ENCODE data around the gene EML2.
A peak's percentile ranks its signal among the peaks of the same experiment; 100 is the strongest.

Gene EML2

DNA sequence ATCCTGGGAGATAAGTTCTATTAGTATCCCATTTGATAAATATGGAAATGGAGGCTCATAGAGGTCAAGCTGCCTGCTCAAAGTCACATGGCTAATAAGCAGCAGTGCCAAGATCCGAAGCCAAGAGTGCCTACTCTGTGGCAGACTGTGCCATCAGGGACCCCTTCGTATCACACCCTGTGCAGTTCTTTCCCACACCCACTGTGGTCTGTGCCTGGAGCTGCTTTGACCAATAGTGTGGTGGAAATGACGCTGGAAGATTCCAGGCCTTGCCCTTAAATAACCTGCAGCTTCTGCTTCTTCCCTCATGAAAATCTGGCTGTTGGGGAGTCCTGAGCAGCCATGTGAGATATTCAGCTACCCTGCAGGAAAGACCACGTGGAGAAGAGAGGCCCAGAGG, 64.7 kb downstream of the EML2 start:
- TF ChIP-seq CTCF (IDR thresholded peaks at IDR 0.05; ENCODE audit: insufficient read depth, missing control alignments) = no peak
- FAIRE-seq (no peak), DNase-seq (ENCODE audit: insufficient read length, low spot score) (no peak)

- no peak for DNase-seq (ENCODE audit: insufficient read length, low spot score)
- no peak for TF ChIP-seq CTCF (IDR thresholded peaks at IDR 0.05; ENCODE audit: insufficient read depth, missing control alignments)
- FAIRE-seq = no peak
Measured at GRCh38 chr19:45571457-45572220, 67.6 kb downstream of the EML2 start.

DNA sequence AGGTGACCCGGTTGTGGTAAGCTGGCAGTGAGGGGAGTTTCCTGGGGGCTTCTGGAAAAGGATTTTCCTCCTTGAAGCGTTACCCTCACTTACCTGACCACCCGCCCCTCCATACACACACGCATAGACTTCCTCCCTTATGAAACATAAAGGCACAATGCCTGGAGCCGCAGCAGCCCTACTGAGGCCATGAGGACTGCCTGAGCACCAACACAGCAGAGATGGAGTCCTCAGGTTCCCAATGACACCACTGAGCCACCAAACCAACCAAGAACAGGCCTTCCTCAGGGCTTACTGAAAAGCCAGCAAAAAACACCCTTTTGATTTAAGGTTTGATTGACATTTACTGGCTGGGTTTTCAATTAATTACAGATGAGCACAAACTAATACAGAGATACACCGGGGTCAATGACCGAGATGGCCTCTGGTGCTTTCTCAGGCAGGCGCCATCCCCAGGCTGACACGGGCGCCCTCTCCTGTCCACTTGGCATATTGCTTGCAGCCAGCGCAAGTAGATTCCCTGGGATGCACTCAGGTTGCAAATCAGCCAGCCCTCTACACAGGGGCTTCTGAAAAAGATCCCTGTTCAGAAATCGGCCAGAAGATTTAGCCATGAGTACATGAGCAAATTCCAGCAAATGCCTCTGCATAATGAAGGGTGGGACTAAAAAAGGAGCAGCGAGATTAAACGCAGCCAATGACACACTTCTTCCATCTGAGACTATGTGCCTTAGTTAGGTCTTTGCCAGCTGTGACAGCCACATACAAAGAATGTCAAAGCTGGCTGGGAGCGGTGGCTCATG, 69.4 kb downstream of the EML2 start:
- DNase-seq (ENCODE audit: insufficient read length, low spot score) = peak; percentile 37
- FAIRE-seq = no peak
- peak; percentile 57 for TF ChIP-seq CTCF (IDR thresholded peaks at IDR 0.05; ENCODE audit: insufficient read depth, missing control alignments)

DNA sequence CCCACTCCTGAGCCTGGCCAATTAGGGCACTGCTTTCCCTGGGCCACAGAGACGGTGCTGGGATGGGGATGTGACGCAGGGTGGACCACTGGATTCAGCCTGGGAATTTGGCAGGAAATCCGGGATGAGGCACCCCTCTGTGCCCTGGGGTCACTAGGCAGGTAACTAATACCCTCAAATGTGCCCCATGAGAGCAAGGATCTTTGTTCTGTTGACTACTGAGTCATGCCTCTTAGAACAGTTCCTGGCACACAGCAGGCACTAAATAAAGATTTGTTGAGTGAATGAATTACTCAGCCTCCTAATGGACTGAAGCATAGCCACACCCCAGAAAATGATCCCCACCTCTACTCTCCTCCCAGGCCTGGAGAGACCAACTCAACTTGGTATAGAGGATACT, 70.5 kb downstream of the EML2 start:
- FAIRE-seq (no peak), DNase-seq (ENCODE audit: insufficient read length, low spot score) (no peak)
- no peak for TF ChIP-seq CTCF (IDR thresholded peaks at IDR 0.05; ENCODE audit: insufficient read depth, missing control alignments)

DNA sequence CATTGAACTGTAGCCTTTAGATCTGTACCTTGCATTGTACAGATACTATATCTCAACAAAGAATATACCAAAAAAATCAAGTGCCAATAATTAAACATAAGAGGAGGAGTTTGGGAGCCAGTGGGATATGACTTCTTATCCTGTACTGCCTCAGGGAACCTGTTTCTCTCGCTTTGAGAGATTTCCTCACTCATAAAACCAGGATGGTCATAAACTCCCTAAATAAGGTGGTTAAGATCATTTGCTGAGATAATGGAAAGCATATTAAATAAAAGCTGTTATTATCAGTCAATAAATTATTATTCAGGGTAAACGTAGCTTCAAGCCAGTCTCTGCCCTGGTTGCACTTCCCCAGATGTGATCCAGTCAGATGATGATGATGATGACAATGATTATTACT, 71.6 kb downstream of the EML2 start:
- DNase-seq (ENCODE audit: insufficient read length, low spot score) (no peak), FAIRE-seq (no peak)
- TF ChIP-seq CTCF (IDR thresholded peaks at IDR 0.05; ENCODE audit: insufficient read depth, missing control alignments) = no peak

GRCh38 chr19:45564131-45564780, 74.9 kb downstream of the EML2 start:
- no peak for TF ChIP-seq CTCF (IDR thresholded peaks at IDR 0.05; ENCODE audit: insufficient read depth, missing control alignments)
- FAIRE-seq (no peak), DNase-seq (ENCODE audit: insufficient read length, low spot score) (no peak)

All from D721Med (cell line).